Measurements from ENCODE around the gene ZNF426.

The ZNF426 gene

DNA sequence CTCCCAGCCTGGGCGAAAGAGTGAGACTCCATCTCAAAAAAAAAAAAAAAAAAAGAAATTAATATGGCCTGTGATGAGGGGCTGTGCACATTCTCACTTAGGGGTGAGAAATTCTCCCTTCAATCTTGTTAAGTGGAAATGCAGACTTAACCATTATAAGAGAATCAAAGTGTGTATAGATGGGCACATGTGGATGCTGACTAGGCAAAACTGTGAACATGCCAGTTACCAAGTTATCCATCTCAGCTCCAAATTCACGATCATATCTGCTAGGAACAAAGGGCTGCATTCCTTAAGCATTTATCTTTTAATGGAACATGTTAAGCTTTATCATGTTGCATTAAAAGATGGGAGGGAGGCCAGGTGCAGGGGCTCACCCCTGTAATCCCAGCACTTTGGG lies 44.3 kb downstream of the ZNF426 start:
- DNase-seq: no peak

DNA sequence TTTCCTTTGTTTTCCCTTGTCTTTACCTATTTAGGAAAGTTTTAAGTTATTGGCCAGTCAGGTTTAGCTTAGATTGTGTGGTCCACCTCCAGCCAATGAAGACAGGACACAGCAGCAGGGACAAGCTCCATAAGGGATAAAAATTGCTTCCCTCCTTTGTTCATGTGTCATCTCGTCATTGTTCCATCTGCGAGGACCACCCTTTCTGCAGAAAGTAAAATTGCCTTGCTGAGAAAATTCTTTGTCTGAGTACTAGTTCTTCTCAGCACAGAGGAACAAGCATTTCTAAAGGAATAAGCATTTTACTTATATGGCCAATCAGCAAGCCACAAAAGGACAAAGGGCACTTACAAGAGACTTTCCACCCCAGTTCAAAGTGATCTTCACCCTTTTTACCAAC lies 51.4 kb downstream of the ZNF426 start:
- no peak for DNase-seq

DNA sequence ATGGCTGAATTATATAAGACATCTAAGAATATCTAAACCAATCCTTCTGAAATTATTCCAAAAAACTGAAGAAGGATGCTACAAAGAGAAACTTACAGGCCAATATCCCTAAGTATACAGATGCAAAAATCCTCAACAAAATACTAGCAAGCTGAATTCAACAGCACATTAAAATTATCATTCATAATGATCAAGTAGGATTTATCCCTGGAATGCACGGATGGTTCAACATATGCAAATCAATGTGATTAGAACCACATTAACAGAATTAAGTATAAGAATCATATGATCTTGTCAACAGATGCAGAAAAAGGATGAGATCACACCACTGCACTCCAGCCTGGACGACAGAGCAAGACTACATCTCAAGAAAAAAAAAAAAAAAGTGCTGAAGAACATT lies 53.3 kb downstream of the ZNF426 start:
- DNase-seq: no peak

DNA sequence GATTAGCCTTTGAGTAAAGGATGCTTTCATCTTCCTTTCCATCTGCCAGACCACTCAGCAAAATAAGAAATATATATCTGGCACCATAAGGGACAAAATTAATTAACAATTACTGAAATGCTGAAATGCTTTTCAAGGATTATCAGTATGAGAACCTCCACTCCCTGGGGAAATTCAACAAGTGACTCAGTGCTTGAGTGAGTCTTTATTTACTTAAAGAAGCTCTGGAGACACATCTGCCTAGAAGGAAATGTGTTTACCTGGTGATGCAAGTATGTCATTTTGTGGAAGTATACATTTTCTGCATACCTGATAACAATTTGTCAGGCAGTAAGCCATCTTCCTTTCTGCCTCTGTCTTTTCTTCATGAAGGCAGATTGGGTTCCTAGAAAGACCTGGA lies 63.5 kb downstream of the ZNF426 start:
- DNase-seq: no peak
